ENCODE measurements around the gene S100A7.

DNA sequence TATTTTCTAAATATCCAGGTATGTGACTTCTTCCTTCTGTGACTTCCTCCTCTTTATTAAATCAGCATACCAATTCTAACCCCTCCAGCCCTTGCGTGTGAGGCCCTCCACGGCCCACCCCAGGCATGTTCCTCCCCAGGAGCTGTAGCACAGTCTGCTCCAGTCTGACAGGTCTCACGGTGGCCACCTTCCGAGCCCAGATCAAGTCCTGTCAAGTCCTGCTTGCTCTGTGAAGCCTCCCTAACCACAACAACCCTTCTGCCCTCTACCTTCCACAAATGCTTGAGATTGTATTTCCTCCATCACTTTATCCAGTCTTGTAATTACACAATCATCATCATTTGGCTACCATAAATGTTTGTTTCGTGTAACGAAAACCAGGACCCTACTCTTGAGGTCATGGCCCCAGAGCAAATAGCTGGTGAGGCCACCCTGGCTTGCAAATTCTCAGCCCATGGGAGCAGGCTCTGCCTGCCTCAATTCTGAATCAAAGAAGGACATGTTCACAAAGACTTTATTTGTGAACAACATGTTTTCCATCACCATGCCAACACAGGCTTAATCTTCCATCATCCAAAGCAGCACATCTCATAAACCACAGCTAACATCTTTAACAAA lies 33.0 kb upstream of the S100A7 start:
- no peak for TF ChIP-seq GATA3 (IDR thresholded peaks at IDR 0.05; ENCODE audit: low read depth, low read length)
- no peak for TF ChIP-seq GATA2 (IDR thresholded peaks at IDR 0.05; ENCODE audit: low read depth, low read length)
